Measurements from ENCODE around the gene NECAB2. TPM values are rescaled to one million over a fixed set of nuclear protein-coding genes. Genes with fewer than 3 reads are reported as not detected.

NECAB2 gene
- total and polyA plus RNA-seq, 2 of the 8 experiments (the other 6 are each of a cell fraction or from before 2014, with no cell fraction given), result 3.6 to 4.2 TPM

- no peak overlapping the region for H4K91ac ChIP-seq (replicated peaks; ENCODE audit: insufficient read length, low read length)
- no peak for TF ChIP-seq MAX (IDR thresholded peaks at IDR 0.05)
- no peak for TF ChIP-seq JUN (IDR thresholded peaks at IDR 0.05; ENCODE audit: low read depth, low read length)
- TF ChIP-seq KDM1A (IDR thresholded peaks at IDR 0.05; ENCODE audit: borderline replicate concordance, low read length), result no peak
- no peak for TF ChIP-seq KDM4A (IDR thresholded peaks at IDR 0.05; ENCODE audit: low read depth, low read length, severe bottlenecking)
- no peak for TF ChIP-seq TAF1 (IDR thresholded peaks at IDR 0.05; ENCODE audit: low read depth, low read length)
- peaks cover 0 to 4% (median 0%) of the 10 kb centered on the region in 4 experiments; a peak in 2 of 7 replicates for H3K4me1 ChIP-seq (replicated peaks in 1 of 4; ENCODE audit: control insufficient read depth in 3 of 4, insufficient read depth in 4 of 4, low read length in 3 of 4)
- no peak overlapping the region for H3K9ac ChIP-seq (replicated peaks in 1 of 4; ENCODE audit: extremely low read depth in 1 of 4, low read depth in 3 of 4, low read length in 3 of 4)
- no peak overlapping the region for H3K23ac ChIP-seq (ENCODE audit: insufficient read length)
- ChIA-PET CTCF (ENCODE audit: partially characterized antibody) (interaction anchor here (1.0 to 1.3 kb wide), 3 partner anchors 23 to 88 kb away, joined by 3 read pairs; no protein-coding TSS in a partner anchor), POLR2A (ENCODE audit: partially characterized antibody) (interaction anchor here (1.6 kb wide), 1 partner anchor 16 kb away, joined by 5 read pairs; no protein-coding TSS in a partner anchor)
- no peaks in the 10 kb centered on the region for H3K27me3 ChIP-seq (replicated peaks in 1 of 4; ENCODE audit: control insufficient read depth in 3 of 4, extremely low read depth in 1 of 4, insufficient read depth in 3 of 4, low read length in 3 of 4)
- H3K36me3 ChIP-seq (ENCODE audit: control insufficient read depth in 2 of 4, insufficient read depth in 4 of 4, low read length in 3 of 4), result no peaks in the 10 kb centered on the region
- H2BK15ac ChIP-seq (ENCODE audit: low read length), result no peak overlapping the region
- FAIRE-seq (no peak), DNase-seq (ENCODE audit: low read depth in 1 of 2, low spot score in 2 of 2) (no peak)
- no peak overlapping the region for H2BK5ac ChIP-seq (ENCODE audit: low read depth, low read length)
- H2BK20ac ChIP-seq (ENCODE audit: low read length), result no peak overlapping the region
- no peak overlapping the region for H3K4me2 ChIP-seq (ENCODE audit: insufficient read depth in 1 of 2, low read depth in 2 of 2, low read length in 2 of 2)
- no peak overlapping the region for H3K27ac ChIP-seq (ENCODE audit: low read depth, low read length)
- H2AFZ ChIP-seq (ENCODE audit: low read length), result no peak overlapping the region
- no peak overlapping the region for H4K5ac ChIP-seq (ENCODE audit: insufficient read length, low read depth, low read length)
- no peaks in the 10 kb centered on the region for H3K79me1 ChIP-seq (ENCODE audit: low read depth, low read length)
- H3K4ac ChIP-seq (replicated peaks; ENCODE audit: insufficient read length, low read depth, low read length), result no peak overlapping the region
- no peak overlapping the region for H3K4me3 ChIP-seq (ENCODE audit: extremely low read depth in 1 of 4, insufficient read depth in 2 of 4, low read depth in 3 of 4, low read length in 4 of 4)
- H3K9me3 ChIP-seq (ENCODE audit: insufficient read depth in 2 of 2, low read depth in 1 of 2, low read length in 1 of 2), result peaks cover 10 to 12% of the 10 kb centered on the region in 2 experiments; a peak in 3 of 4 replicates
- no peak overlapping the region for H3K18ac ChIP-seq (ENCODE audit: extremely low read depth, low read length)
- no peaks in the 10 kb centered on the region for H3K79me2 ChIP-seq (ENCODE audit: control insufficient read depth in 1 of 2, insufficient read depth in 2 of 2, low read length in 2 of 2)
- 92% methylated on average over 5 of the region's 5 CpGs; no CpG with 5 or more reads in 1 of the 2 experiments for WGBS, 2 experiments (ENCODE audit: extremely low coverage in 1 of 2, insufficient coverage in 1 of 2, insufficient read length in 1 of 2, insufficient replicate concordance in 2 of 2, low coverage in 1 of 2, low lambda C conversion rate in 2 of 2, missing lambda C conversion rate in 1 of 2)
- H2AK5ac ChIP-seq (ENCODE audit: low read depth, low read length), result no peak overlapping the region
- no peak overlapping the region for H2BK12ac ChIP-seq (ENCODE audit: low read depth, low read length)
- H4K20me1 ChIP-seq (replicated peaks in 1 of 2; ENCODE audit: control insufficient read depth in 1 of 2, insufficient read depth in 2 of 2, low read length in 2 of 2), result no peaks in the 10 kb centered on the region
- no peak overlapping the region for H2BK120ac ChIP-seq (replicated peaks; ENCODE audit: low read depth, low read length)
- H3K14ac ChIP-seq (ENCODE audit: insufficient read length), result no peak overlapping the region
- H3K56ac ChIP-seq (replicated peaks; ENCODE audit: insufficient read length, low read depth, low read length), result no peak overlapping the region
- no peaks in the 10 kb centered on the region for H3K23me2 ChIP-seq (ENCODE audit: low read depth, low read length)
- no peak overlapping the region for H4K8ac ChIP-seq (ENCODE audit: extremely low read depth, insufficient read depth, low read length)
These were observed 53.4 kb downstream of the NECAB2 start for GRCh38 chr16:84021488-84021887.
